GM23248 (cell line): ENCODE results near the gene KNG1.
"Not testable (repeated sequence)": the region's sequence is repeated elsewhere in the genome, so short reads cannot be mapped to it uniquely, and the experiment has no call there.

ENCODE experiments used
- EZH2 ChIP-seq: fragments of 200-600 bp; sonication (generic); IDR thresholded peaks from 2 replicates; pipeline ENCODE4 v1.6.1; 2018; ENCODE audit warnings: antibody characterized with exemption, mild to moderate bottlenecking; ENCODE audit not compliant: insufficient read depth, poor library complexity, severe bottlenecking
- EZH2phosphoT487 ChIP-seq: fragments of 200-600 bp; sonication (generic); IDR thresholded peaks from 2 replicates; pipeline ENCODE4 v1.6.1; 2018; ENCODE audit warnings: antibody characterized with exemption, moderate library complexity, mild to moderate bottlenecking, low read depth; ENCODE audit not compliant: insufficient read depth

GRCh38 chr3:186710694-186711093, 6.5 kb upstream of the KNG1 start:
- TF ChIP-seq EZH2phosphoT487, EZH2: not testable (repeated sequence)
